ENCODE measurements around the gene CLTCL1.

CLTCL1 gene

DNA sequence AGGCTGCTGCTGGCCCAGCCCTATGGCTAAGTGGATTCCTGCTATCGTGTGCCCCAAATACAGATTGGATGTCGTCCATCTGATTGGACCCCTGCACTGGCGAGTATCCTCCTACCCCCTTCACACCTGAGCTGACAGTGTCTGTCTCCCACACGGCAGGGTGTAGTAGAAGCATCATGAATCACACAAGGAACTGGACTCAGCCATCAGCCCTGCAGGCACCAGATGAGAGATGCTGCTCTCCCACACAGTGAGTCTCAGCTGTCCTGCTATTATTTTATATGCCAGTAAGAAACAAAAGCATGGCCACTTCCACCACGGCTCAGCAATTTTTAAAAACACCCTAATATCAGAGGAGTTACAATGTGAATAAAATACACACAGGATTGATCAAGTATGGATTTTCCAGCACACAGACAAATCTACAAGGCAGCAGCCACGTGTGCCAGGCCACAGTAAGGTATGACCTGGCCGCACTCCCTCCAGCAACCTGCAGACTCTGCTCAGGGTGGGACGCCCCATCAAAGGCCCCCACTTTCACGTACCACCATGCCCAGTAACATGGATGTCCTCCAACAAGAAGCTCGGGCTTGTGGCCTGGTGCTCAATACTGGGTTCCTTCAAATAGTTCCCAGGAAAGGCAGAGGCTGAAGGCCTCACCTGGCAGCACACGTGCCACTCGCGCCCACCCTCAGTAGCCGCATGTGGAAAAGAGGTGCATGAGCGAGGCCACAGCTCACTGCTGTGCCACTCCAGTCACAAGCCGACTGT, 96.6 kb downstream of the CLTCL1 start:
- DNase-seq: no peak

- DNase-seq: no peak
Observed at GRCh38 chr22:19193879-19194278, 97.6 kb downstream of the CLTCL1 start.

DNA sequence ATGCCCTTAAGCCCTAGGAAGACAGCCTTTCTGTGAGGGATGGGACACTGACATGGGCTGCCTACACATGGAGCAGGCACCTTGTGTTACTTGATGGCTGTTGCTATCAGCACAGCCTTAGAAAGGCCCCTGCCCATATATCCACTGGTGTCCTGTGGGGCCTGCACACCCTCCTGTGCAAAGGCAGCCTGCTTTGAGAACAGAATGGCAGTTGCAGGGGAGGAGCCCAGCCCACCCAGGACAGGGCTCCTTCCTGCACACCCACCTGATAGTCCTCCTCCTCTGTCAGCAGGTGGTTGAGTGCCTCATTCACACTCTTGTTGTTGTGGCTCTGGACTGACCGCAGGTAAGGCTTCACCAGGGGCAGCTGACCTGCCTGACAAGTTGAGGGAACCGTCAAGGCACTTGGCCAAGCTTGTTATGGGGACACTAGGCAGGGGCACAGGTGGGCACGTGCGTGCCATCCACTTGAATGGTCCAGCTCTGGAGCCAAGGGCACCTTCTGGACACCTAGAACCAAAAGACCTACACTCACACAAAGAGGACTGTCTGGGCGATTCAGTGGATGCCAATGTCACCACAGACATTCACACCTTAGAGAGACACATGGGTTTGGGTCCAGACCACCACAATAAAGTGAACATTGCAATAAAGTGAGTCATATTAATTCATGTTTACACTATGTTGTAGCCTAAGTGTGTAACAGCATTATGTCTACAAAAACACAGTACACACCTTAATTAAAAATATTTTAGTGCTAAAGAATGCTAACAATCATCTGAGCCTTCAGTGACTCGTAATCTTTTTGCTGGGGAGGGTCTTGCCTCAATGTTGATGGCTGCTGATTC, 103.6 kb downstream of the CLTCL1 start:
- no peak for DNase-seq

DNA sequence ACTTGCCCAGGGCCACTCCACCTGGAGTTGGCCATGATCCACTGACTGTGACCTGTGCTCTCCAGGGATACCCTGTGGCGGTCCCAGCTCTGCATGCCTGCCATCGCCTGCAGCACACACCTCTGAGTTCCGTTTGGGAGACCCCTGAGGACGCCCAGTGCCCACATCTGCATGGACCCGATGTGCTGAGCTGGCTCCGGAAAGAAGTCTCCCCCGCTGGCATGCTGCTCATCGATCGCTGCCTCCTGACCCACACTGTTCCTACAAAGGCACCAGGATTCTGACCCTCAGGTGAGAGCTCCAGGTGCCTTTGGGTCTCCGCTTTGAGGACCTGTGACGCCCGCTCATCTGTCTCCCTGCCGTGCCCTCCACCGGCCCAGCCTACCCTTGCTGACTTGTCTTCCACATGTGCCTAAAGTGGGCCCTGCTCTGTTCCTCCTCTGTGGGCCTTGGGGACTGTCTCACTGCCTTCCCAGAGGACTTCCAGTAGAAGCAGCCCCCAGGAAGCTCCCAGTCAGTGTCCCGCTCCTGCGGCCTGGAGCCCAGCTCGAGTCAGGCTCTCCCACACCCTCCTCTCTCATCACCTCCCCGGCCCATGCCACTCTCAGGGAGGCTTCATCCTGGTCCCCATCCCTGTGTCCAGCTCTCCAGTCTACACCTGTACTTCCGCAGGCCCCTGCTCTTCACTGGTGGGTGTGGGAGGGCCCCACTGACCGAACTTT, 107.1 kb downstream of the CLTCL1 start:
- DNase-seq: no peak

DNA sequence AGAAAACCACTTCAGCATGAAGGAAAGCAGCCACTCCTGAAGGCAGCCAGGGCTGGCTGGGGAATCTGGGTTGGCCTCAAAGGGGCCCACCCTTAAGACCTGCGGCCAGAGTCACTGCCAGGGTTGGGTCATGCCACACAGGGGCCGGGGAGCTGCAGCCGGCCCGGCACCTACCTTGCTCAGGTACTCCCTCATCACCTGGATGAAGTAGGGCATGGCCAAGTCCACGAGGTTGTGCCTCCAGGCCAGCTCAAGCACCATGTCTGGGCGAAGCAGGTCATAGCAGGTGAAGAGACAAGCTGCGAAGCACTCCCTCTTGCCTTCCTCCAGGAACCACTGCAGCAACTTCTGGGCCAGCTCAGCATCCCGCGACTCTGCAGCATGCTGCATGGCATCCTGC, 108.3 kb downstream of the CLTCL1 start:
- no peak for DNase-seq

GRCh38 chr22:19182472-19183157, 108.9 kb downstream of the CLTCL1 start:
- DNase-seq: no peak

DNA sequence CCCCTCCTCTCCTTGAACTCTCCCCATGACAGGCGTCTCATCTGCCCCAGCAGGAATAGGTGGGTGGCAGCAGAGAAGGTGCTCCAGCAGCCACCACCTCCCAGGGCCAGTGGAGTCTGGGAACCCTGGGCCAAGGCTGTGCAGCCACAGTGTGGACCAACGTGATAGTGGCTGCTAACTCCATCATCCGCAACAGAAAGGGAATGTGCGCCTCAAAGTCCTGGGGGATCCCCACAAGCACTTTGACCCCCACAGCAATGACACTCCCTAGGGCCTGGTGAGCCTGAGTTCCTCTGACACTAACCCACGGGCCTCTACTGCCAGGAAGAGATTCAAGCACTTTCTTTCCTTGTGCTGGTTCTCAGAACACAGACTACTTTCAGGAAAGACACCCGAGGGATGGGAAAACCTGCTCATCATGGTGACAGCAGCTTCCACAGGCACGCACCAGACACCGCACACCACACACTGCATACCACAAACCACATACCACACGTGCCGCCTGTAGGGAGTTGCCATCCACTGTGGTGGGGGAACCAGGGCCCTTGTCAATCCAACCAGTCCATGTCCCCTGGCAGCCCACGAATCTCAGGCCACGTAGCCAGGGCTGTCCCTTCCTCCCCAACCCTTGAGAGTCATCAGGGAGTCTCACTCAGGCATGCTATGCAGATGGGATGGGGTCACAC, 109.6 kb downstream of the CLTCL1 start:
- no peak for DNase-seq

GRCh38 chr22:19180740-19181410, 110.6 kb downstream of the CLTCL1 start:
- DNase-seq: no peak

DNA sequence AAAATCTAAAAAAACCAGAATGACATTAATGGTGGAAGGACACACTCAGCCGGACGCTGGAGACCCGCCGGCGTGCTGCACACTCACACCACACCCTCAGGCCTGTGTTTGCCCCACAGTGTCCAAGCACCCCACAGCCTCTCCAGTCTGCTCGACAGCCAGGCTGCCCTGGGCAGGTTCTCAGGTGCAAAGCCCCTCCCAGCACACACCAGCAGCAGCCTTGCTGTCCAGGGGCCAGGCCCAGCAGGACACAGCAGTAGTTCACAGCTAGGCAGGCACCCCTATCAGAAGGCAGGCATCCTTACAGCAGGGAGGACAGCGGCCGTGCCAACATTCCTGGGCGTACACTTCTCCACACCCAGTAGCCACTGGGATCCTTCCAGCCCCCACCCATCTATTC, 111.3 kb downstream of the CLTCL1 start:
- no peak for DNase-seq

DNA sequence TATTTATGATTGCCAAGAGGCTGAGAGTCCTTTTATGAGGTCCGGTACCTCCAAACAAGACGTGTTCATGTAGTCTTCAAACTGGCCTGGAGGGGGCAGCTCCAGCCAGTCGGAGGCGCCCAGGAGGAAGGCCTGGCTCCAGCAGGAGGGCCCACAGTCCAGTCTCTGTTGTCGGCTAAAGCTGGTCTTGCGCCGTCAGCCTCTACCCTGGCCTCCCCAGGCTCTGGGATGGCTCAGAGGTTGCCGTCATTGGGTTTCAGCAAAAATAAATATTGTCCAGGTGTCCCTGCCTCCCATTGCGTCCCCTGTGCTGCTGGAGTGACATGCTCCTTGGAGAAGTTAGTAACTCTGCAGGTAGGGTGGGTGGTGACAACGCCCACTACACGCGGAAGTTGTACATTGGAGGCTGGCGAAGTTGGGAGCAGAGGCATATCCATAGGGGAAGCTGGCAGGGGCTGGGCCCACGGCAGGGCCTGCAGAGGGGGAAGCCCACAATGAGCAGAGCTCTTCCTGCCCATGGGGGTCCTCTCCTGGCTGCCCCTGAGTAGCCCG, 111.9 kb downstream of the CLTCL1 start:
- DNase-seq: peak; percentile 73

DNA sequence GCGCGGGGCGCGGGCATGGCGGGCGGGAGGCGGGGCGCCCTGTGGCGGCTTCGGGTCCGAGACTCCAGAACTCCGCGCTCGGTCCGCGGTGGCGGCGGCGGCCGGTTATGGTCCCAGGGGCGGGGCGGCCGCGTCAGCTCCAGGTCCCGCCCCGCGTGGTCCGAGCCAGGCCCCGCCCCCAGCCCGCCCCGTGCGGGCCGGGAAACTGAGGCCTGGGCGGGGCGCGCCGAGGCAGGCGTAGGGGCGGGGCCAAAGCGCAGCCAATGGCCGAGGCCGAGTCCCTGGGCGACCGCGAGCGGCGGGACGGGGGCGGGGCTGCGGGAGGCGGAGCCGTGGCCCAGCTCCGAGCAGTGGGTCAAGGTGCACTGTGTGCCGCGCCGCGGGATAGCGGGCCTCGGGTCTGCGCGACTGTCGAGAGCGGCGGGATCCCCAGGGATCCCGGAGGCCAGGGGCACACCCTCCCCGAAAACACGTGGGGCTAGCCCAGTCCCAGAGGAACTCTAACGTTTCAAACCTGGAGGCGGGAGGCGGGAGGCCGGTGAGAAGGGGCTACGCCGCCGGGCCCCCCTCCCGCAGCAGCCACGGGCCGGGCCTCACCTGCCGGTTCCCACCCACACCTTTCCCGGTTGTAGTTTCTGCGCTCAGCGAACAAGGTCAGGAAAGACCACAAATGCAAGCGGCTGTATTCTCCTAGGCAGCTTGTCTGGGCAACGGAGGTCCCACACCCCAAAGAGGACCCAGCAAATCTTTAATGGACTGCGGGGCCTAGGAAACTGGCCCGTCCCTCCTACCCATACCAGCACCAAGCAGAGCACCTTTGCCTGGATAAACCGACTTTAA, 112.6 kb downstream of the CLTCL1 start, which contains the start of gene SLC25A1:
Gene SLC25A1, minus strand, starts transcription at position 80 of the 840 bp plus-strand sequence. Its CDS starts 63 bp downstream, at position 17.
- peak; percentile 85 for DNase-seq

- no peak for DNase-seq
Observed at GRCh38 chr22:19178065-19178656, 113.4 kb downstream of the CLTCL1 start.

DNA sequence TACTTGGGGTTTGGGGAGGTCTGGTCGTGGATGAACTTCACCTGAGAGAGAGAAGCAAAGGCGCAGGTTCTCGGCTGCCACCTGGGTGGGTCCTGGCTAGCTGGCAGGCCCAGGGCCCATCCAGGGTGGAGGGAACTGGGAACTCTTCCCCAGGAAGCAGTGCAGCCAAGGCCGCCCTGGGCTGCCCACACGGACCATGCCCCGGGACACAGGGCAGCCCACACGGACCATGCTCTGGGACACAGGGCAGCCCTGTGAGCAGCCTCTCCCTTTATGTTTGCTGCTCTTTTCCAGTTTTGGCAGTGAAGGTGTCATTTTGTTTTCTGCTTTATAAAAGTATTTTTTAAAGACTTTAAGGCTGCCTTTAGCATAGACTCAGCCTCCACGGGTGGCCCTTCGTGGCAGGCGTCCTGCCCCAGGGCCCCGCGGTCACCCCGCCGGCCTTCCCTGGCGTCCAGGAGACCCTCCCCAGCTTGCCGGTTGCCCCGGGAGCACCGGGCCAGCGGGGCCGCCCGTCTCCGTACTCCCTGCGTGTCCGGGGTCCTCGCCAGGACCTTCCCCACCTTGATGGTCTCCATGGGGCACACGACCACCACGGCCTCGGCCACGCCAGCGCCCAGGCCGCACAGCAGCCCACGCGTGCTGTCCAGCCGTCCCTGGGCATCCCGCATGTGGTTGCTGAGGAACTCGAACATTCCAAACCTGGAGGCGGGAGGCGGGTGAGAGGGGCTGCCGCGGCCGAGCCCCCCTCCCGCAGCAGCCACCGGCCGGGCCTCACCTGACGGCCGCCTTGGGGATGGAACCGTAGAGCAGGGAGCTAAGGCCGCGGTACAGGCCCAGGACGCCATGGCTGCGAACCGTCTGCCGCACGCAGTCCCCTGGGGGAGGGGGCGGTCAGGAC, 114.1 kb downstream of the CLTCL1 start:
- DNase-seq: no peak

- DNase-seq: no peak
Observed at GRCh38 chr22:19176732-19177131, 114.8 kb downstream of the CLTCL1 start.

GRCh38 chr22:19176175-19176643, 115.3 kb downstream of the CLTCL1 start:
- DNase-seq: no peak

DNA sequence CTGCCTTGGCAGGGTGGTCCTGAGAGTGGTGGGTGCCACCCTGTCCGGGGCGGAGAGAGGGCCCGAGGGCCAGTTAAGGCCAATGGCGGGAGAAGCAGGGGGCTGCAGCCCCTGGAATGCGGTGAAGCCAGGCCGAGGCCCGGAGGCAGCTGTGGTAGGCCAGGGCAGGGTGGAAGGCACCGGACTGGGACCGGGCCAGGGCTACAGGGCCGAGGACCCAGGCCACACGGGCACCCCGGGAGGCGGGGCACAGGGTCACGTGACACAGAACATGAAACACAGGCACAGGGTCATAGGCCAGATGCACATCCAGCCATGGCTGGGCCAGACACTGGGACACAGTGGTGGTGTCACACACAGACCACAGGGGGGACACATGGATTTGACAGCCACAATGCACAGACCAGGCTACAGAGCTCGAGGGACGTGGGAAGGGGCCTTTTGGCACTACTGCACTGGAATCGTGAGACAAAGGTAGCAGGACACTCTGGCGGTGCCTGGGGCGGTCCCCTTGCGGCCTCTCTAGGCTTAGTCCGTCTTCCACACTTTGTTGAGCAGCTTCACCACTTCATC, 115.8 kb downstream of the CLTCL1 start:
- DNase-seq: no peak

- DNase-seq: no peak
Observed at GRCh38 chr22:19175026-19175601, 116.4 kb downstream of the CLTCL1 start.

Measured in fibroblast of upper back skin (primary cell).